Caco-2 (cell line): ENCODE results near the gene GPC5. TPM values are rescaled to one million over a fixed set of nuclear protein-coding genes. Genes with fewer than 3 reads are reported as not detected.

Source experiments
- BruUV-seq: library from RNA; stranded (reverse); fragments of 400-500 nt; replicated peaks from 2 replicates; lab custom pipeline; 2021; lab: Mats Ljungman, UMichigan
- CTCF ChIA-PET: fragments of 300-600 bp; sonication (Branson Sonifier 250); formaldehyde crosslinking; loops from one replicate; lab custom pipeline; 2022; ENCODE audit warnings: antibody characterized with exemption; lab: Charles Lee
- POLR2A ChIA-PET: fragments of 300-600 bp; sonication (Branson Sonifier 250); formaldehyde crosslinking; loops from one replicate; lab custom pipeline; 2022; ENCODE audit warnings: antibody characterized with exemption; lab: Charles Lee
- DNase-seq, 2 experiments: peaks; one replicate each; pipeline versions ENCODE4 v3.0.0 to v3.0.0-alpha.2; 2020 to 2022
- H3K27me3 ChIP-seq: replicated peaks from 2 replicates; pipeline ENCODE4 v1.6.0; 2011; ENCODE audit warnings: low read length; ENCODE audit not compliant: control insufficient read depth, insufficient read depth
- H3K36me3 ChIP-seq: 2 replicates; pipeline ENCODE4 v1.5.1; 2011; ENCODE audit warnings: low read length; ENCODE audit not compliant: control insufficient read depth, insufficient read depth
- H3K4me1 ChIP-seq: fragments of 250-450 bp; sonication (Bioruptor Pico); 2 replicates; pipeline ENCODE4 v1.5.1; 2020; ENCODE audit warnings: mild to moderate bottlenecking
- H3K4me3 ChIP-seq: 2 replicates; pipeline ENCODE4 v1.5.1; 2011; ENCODE audit warnings: low read depth, mild to moderate bottlenecking, control low read depth, low read length
- H3K9me3 ChIP-seq: fragments of 250-450 bp; sonication (Bioruptor Pico); 2 replicates; pipeline ENCODE4 v1.5.1; 2020; ENCODE audit warnings: mild to moderate bottlenecking, moderate library complexity
- H3K27ac Mint-ChIP-seq: one replicate; pipeline ENCODE4 v1.8.0; 2022; ENCODE audit warnings: mixed read lengths; ENCODE audit not compliant: unreplicated experiment
- H3K27me3 Mint-ChIP-seq: one replicate; pipeline ENCODE4 v1.8.0; 2022; ENCODE audit warnings: mixed read lengths; ENCODE audit not compliant: insufficient read depth, unreplicated experiment
- H3K36me3 Mint-ChIP-seq: one replicate; pipeline ENCODE4 v1.8.0; 2022; ENCODE audit warnings: mild to moderate bottlenecking, mixed read lengths; ENCODE audit not compliant: insufficient read depth, unreplicated experiment
- H3K4me1 Mint-ChIP-seq: one replicate; pipeline ENCODE4 v1.8.0; 2022; ENCODE audit warnings: low read depth, mixed read lengths; ENCODE audit not compliant: unreplicated experiment
- H3K4me3 Mint-ChIP-seq: one replicate; pipeline ENCODE4 v1.8.0; 2022; ENCODE audit warnings: mild to moderate bottlenecking, moderate library complexity, mixed read lengths; ENCODE audit not compliant: unreplicated experiment
- H3K9me3 Mint-ChIP-seq: one replicate; pipeline ENCODE4 v1.8.0; 2022; ENCODE audit warnings: mixed read lengths; ENCODE audit not compliant: unreplicated experiment
- intact Hi-C: fragments of 100-400 bp; cut with micrococcal nuclease; formaldehyde crosslinking; loops from one replicate; pipeline ENCODE4 v1.10.0; 2022; ENCODE audit not compliant: unreplicated experiment
- total RNA-seq: library from RNA; stranded (reverse); gene quantifications from 2 replicates; pipeline ENCODE4 v1.2.3, GENCODE V29; 2022
- TF ChIP-seq, protein P1 (sequence below), 2 experiments: fragments of 200-600 bp in 1 of 2; IDR thresholded peaks; 1 replicate in 1 of 2; 2 replicates in 1 of 2; pipeline versions ENCODE4 v1.5.1 to v1.8.0; 2011 to 2022; ENCODE audit warnings: antibody characterized with exemption in 1 of 2, control low read depth in 1 of 2, inconsistent platforms in 1 of 2, low read depth in 1 of 2, low read length in 1 of 2, mild to moderate bottlenecking in 1 of 2, moderate library complexity in 1 of 2; ENCODE audit not compliant: insufficient read depth in 1 of 2, severe bottlenecking in 1 of 2, unreplicated experiment in 1 of 2

Gene GPC5
- total RNA-seq, 1 experiment from 2014 or later = 4.1 TPM

DNA sequence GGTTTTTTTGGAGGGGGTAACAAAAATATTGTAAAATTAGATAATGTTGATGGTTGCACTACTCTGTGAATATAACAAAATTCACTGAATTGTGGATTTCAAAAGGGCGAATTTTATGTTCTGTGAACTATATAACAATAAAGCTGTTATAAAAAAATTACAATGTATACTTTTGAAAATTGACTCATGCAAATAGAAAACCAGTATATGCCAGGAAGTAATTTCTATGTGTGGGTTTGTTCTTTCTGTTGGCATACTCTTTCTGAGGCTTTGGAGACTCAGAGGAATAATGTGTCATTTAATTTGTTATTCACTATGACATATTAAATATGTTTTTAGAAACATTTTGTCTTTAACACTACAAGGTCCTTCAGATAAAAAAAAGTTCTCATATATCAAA lies 310.1 kb downstream of the GPC5 start:
- POLR2A ChIA-PET = no interaction called here
- H3K4me1 ChIP-seq = no peaks in the 10 kb centered on the region
- H3K27ac Mint-ChIP-seq = no peak overlapping the region
- intact Hi-C loops = no loop called here
- H3K4me1 Mint-ChIP-seq = no peaks in the 10 kb centered on the region
- H3K27me3 Mint-ChIP-seq = no peaks in the 10 kb centered on the region
- H3K36me3 ChIP-seq = no peaks in the 10 kb centered on the region
- no peak overlapping the region for H3K4me3 ChIP-seq
- no peak overlapping the region for H3K4me3 Mint-ChIP-seq
- no TSS peak for BruUV-seq
- no peaks in the 10 kb centered on the region for H3K9me3 ChIP-seq
- no peaks in the 10 kb centered on the region for H3K9me3 Mint-ChIP-seq
- DNase-seq = no peak
- TF ChIP-seq, protein P1, sequence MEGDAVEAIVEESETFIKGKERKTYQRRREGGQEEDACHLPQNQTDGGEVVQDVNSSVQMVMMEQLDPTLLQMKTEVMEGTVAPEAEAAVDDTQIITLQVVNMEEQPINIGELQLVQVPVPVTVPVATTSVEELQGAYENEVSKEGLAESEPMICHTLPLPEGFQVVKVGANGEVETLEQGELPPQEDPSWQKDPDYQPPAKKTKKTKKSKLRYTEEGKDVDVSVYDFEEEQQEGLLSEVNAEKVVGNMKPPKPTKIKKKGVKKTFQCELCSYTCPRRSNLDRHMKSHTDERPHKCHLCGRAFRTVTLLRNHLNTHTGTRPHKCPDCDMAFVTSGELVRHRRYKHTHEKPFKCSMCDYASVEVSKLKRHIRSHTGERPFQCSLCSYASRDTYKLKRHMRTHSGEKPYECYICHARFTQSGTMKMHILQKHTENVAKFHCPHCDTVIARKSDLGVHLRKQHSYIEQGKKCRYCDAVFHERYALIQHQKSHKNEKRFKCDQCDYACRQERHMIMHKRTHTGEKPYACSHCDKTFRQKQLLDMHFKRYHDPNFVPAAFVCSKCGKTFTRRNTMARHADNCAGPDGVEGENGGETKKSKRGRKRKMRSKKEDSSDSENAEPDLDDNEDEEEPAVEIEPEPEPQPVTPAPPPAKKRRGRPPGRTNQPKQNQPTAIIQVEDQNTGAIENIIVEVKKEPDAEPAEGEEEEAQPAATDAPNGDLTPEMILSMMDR (IDR thresholded peaks at IDR 0.05; ENCODE audit: insufficient read depth in 1 of 2, low read depth in 1 of 2, low read length in 1 of 2, severe bottlenecking in 1 of 2, unreplicated experiment in 1 of 2) = no peak
- no peaks in the 10 kb centered on the region for H3K27me3 ChIP-seq
- no peaks in the 10 kb centered on the region for H3K36me3 Mint-ChIP-seq
- CTCF ChIA-PET = no interaction called here

DNA sequence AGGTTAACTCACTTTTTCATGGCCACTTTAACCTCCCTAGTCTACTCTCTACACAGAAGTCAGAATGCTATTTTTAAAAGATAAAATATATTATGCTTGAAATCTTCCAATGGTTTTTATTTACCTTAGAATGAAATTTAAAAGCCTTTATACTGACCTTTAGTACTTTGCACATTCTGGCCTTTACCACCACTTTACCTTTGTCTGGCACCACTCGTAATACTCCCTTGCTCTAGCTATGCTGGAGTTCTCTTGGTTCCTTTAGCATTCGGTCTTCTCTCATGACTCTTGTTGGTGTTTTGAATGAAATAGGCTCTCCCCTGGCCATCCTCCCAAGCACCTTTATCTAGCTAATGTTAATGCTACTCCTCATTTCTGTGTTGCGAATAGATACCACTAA lies 310.8 kb downstream of the GPC5 start:
- Mint-ChIP-seq H3K4me1 (no peaks in the 10 kb centered on the region), H3K4me3 (no peak overlapping the region), H3K9me3 (no peaks in the 10 kb centered on the region), H3K27ac (no peak overlapping the region), H3K36me3 (no peaks in the 10 kb centered on the region), H3K27me3 (no peaks in the 10 kb centered on the region)
- no peaks in the 10 kb centered on the region for H3K27me3 ChIP-seq
- TF ChIP-seq, protein P1 (IDR thresholded peaks at IDR 0.05; ENCODE audit: insufficient read depth in 1 of 2, low read depth in 1 of 2, low read length in 1 of 2, severe bottlenecking in 1 of 2, unreplicated experiment in 1 of 2) = no peak
- H3K9me3 ChIP-seq = no peaks in the 10 kb centered on the region
- intact Hi-C loops = no loop called here
- no peaks in the 10 kb centered on the region for H3K4me1 ChIP-seq
- ChIA-PET CTCF (interaction anchor here (0.6 kb wide), 1 partner anchor 12 kb away, joined by 5 read pairs; no protein-coding TSS in a partner anchor), POLR2A (no interaction called here)
- DNase-seq = no peak
- no TSS peak for BruUV-seq
- no peak overlapping the region for H3K4me3 ChIP-seq
- H3K36me3 ChIP-seq = no peaks in the 10 kb centered on the region

DNA sequence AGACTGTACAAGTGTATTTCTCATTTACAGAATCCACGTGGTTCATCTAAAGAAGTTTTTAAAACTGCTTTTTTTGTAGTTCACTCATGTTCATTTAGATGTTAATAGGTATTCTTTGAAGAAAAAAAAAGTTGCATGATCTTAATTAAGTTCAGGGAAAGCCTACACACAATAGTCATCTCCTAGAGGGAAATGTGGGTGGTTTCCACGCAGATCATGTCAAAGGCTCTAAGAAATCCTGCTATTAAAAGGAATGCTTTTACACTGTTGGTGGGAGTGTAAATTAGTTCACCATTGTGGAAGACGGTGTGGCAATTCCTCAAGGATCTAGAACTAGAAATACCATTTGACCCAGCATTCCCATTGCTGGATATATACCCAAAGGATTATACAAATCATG lies 312.3 kb downstream of the GPC5 start:
- ChIA-PET CTCF (no interaction called here), POLR2A (no interaction called here)
- TF ChIP-seq, protein P1 (IDR thresholded peaks at IDR 0.05; ENCODE audit: insufficient read depth in 1 of 2, low read depth in 1 of 2, low read length in 1 of 2, severe bottlenecking in 1 of 2, unreplicated experiment in 1 of 2) = no peak
- Mint-ChIP-seq H3K27ac (no peak overlapping the region), H3K4me3 (no peak overlapping the region), H3K27me3 (no peaks in the 10 kb centered on the region), H3K9me3 (no peaks in the 10 kb centered on the region), H3K4me1 (no peaks in the 10 kb centered on the region), H3K36me3 (no peaks in the 10 kb centered on the region)
- Histone ChIP-seq H3K27me3 (no peaks in the 10 kb centered on the region), H3K36me3 (no peaks in the 10 kb centered on the region), H3K4me3 (no peak overlapping the region), H3K9me3 (no peaks in the 10 kb centered on the region), H3K4me1 (no peaks in the 10 kb centered on the region)
- intact Hi-C loops = no loop called here
- BruUV-seq = no TSS peak
- no peak for DNase-seq
